ENCODE data around the gene SIPA1L3.
A peak's percentile ranks its signal among the peaks of the same experiment; 100 is the strongest.

Gene SIPA1L3

GRCh38 chr19:38032151-38032550 lies 125.1 kb downstream of the SIPA1L3 start:
- Histone ChIP-seq H3K9ac (ENCODE audit: low read length) (no peak overlapping the region), H3F3A (ENCODE audit: insufficient read depth) (peaks cover 23% of the 10 kb centered on the region), H3K4me3 (ENCODE audit: insufficient read depth, low read length, poor library complexity, severe bottlenecking) (no peak overlapping the region), H4K20me1 (ENCODE audit: low read depth, low read length) (no peaks in the 10 kb centered on the region), H3K27me3 (ENCODE audit: low read length) (no peaks in the 10 kb centered on the region), H3K27ac (ENCODE audit: low read depth, low read length) (peak overlapping the region; percentile 86), H3K79me2 (ENCODE audit: insufficient read depth, low read length) (peaks cover 61% of the 10 kb centered on the region), H3K9me3 (ENCODE audit: insufficient read depth, low read length) (no peaks in the 10 kb centered on the region), H3K4me2 (ENCODE audit: low read depth, low read length, poor library complexity, severe bottlenecking) (peak overlapping the region; percentile 56), H3K36me3 (ENCODE audit: low read length) (peaks cover 16% of the 10 kb centered on the region; the same call in 1 of the 2 replicates), H2AFZ (ENCODE audit: low read depth, low read length, severe bottlenecking) (no peak overlapping the region), H3K9me2 (replicated peaks; ENCODE audit: insufficient read depth, low read length) (no peaks in the 10 kb centered on the region)
- TF ChIP-seq CTCF (IDR thresholded peaks at IDR 0.05; ENCODE audit: insufficient read depth, low read length, poor library complexity, severe bottlenecking) = no peak
- no peak for TF ChIP-seq EZH2phosphoT487 (conservative IDR thresholded peaks at IDR 0.05; ENCODE audit: low read length)

DNA sequence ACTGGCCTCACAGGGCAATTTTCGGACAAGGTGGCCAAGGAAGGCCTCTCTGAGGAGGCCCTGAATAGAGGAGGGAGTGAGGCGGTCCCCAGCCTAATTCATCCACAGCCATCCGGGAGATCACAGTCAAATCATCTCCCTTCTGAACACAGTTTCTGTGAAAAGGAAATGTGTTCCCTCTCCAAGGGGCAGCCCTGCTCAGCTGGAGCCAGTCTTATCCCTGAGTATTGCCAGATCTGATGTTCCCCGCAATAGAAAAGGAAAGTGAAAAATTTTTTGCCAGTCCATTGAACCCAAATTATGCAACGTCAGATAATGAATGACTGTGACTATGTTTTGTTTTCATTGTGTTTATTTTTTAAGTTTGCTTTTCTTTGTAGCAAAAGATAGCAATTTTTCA lies 125.9 kb downstream of the SIPA1L3 start:
- Histone ChIP-seq H3K9ac (ENCODE audit: low read length) (peak overlapping the region; percentile 43), H3K9me3 (ENCODE audit: insufficient read depth, low read length) (no peaks in the 10 kb centered on the region), H3K4me3 (ENCODE audit: insufficient read depth, low read length, poor library complexity, severe bottlenecking) (peak overlapping the region; percentile 24), H3K9me2 (replicated peaks; ENCODE audit: insufficient read depth, low read length) (no peaks in the 10 kb centered on the region), H2AFZ (ENCODE audit: low read depth, low read length, severe bottlenecking) (no peak overlapping the region), H3F3A (ENCODE audit: insufficient read depth) (peaks cover 23% of the 10 kb centered on the region), H3K27me3 (ENCODE audit: low read length) (no peaks in the 10 kb centered on the region), H3K4me2 (ENCODE audit: low read depth, low read length, poor library complexity, severe bottlenecking) (peak overlapping the region; percentile 56), H3K36me3 (ENCODE audit: low read length) (peaks cover 16% of the 10 kb centered on the region; the same call in 1 of the 2 replicates), H3K79me2 (ENCODE audit: insufficient read depth, low read length) (peaks cover 61% of the 10 kb centered on the region), H4K20me1 (ENCODE audit: low read depth, low read length) (no peaks in the 10 kb centered on the region), H3K27ac (ENCODE audit: low read depth, low read length) (peak overlapping the region; percentile 86)
- TF ChIP-seq EZH2phosphoT487 (conservative IDR thresholded peaks at IDR 0.05; ENCODE audit: low read length) = no peak
- no peak for TF ChIP-seq CTCF (IDR thresholded peaks at IDR 0.05; ENCODE audit: insufficient read depth, low read length, poor library complexity, severe bottlenecking)

DNA sequence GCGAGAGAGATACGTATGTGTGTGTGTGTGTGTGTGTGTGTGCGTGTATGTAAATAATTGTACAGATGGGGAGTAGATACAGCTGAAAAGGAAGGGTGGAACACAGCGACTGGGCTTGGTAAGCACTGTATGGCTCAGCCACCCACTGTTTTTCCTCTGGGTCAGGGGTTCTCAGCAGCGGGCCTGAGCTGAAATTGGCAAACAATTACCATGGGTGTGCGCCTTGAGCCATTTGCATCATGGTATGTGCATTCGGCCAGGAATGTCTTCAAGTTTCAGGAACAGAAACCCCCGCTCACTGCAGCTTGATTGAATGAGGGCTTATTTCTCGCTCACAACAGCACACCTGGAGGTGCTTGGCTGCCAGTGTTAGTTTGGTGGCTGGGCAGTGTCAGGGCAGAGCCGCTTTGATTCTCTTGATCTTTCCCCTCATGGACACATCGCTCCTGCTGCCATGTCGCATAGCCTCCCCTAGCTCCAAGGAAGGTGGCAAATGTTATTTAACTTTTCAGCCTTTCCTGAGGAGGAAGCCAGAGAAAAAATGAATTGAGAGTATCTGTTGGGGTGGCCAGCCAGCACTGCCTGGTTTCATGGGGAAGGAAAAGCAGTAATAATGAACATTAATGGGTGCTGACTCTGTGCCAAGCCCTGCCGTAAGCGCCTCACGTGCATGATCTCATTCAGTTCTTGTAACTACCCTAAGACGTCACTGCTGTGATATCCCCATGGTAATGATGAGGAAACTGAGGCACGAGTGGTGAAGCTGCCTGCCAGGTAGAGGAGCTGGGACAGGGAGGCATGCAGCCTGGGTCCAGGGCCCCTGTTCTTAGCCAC lies 126.9 kb downstream of the SIPA1L3 start:
- H4K20me1 ChIP-seq (ENCODE audit: low read depth, low read length) = no peaks in the 10 kb centered on the region
- H3K9ac ChIP-seq (ENCODE audit: low read length) = peak overlapping the region; percentile 43
- H3K9me2 ChIP-seq (replicated peaks; ENCODE audit: insufficient read depth, low read length) = no peaks in the 10 kb centered on the region
- no peak overlapping the region for H2AFZ ChIP-seq (ENCODE audit: low read depth, low read length, severe bottlenecking)
- peaks cover 16% of the 10 kb centered on the region; the same call in 1 of the 2 replicates for H3K36me3 ChIP-seq (ENCODE audit: low read length)
- no peaks in the 10 kb centered on the region for H3K9me3 ChIP-seq (ENCODE audit: insufficient read depth, low read length)
- H3K4me3 ChIP-seq (ENCODE audit: insufficient read depth, low read length, poor library complexity, severe bottlenecking) = no peak overlapping the region
- H3K79me2 ChIP-seq (ENCODE audit: insufficient read depth, low read length) = peaks cover 61% of the 10 kb centered on the region
- peak overlapping the region; percentile 86 for H3K27ac ChIP-seq (ENCODE audit: low read depth, low read length)
- H3K4me2 ChIP-seq (ENCODE audit: low read depth, low read length, poor library complexity, severe bottlenecking) = peak overlapping the region; percentile 56
- TF ChIP-seq CTCF (IDR thresholded peaks at IDR 0.05; ENCODE audit: insufficient read depth, low read length, poor library complexity, severe bottlenecking) (no peak), EZH2phosphoT487 (conservative IDR thresholded peaks at IDR 0.05; ENCODE audit: low read length) (no peak)
- no peaks in the 10 kb centered on the region for H3K27me3 ChIP-seq (ENCODE audit: low read length)
- H3F3A ChIP-seq (ENCODE audit: insufficient read depth) = peaks cover 23% of the 10 kb centered on the region

All from SU-DHL-6 (cell line).